WTC11 (cell line): ENCODE results near the gene C9orf153.

ENCODE experiments used
- CTCF ChIP-seq: fragments of 200-600 bp; IDR thresholded peaks from 2 replicates; pipeline ENCODE4 v1.8.0; 2022; ENCODE audit warnings: antibody characterized with exemption
- FOXJ3 ChIP-seq: sonication (generic); formaldehyde crosslinking; IDR thresholded peaks from 2 replicates; pipeline ENCODE4 v1.9.0; 2021; ENCODE audit warnings: missing genetic modification reagents, mild to moderate bottlenecking, borderline replicate concordance
- MXD4 ChIP-seq: fragments of 250-450 bp; sonication (Bioruptor Pico); IDR thresholded peaks from 2 replicates; pipeline ENCODE4 v1.8.0; 2021; ENCODE audit warnings: mild to moderate bottlenecking, moderate library complexity, borderline replicate concordance
- TP53 ChIP-seq: sonication (generic); formaldehyde crosslinking; IDR thresholded peaks from 2 replicates; pipeline ENCODE4 v1.8.1; 2023; ENCODE audit warnings: mild to moderate bottlenecking, missing genetic modification reagents
- USF2 ChIP-seq: sonication (generic); formaldehyde crosslinking; IDR thresholded peaks from 2 replicates; pipeline ENCODE4 v1.8.1; 2023; ENCODE audit warnings: mild to moderate bottlenecking, missing genetic modification reagents, moderate library complexity
- ZBTB21 ChIP-seq: sonication (generic); formaldehyde crosslinking; IDR thresholded peaks from 2 replicates; pipeline ENCODE4 v1.8.1; 2023; ENCODE audit warnings: mild to moderate bottlenecking, missing genetic modification reagents, borderline replicate concordance
- ZNF232 ChIP-seq: sonication (generic); formaldehyde crosslinking; IDR thresholded peaks from 2 replicates; pipeline ENCODE4 v1.8.0; 2022; ENCODE audit warnings: mild to moderate bottlenecking, missing genetic modification reagents
- ZNF263 ChIP-seq: sonication (generic); formaldehyde crosslinking; IDR thresholded peaks from 2 replicates; pipeline ENCODE4 v1.8.1; 2022; ENCODE audit warnings: low read depth, mild to moderate bottlenecking, moderate library complexity, missing genetic modification reagents
- ZNF416 ChIP-seq: fragments of 250-450 bp; sonication (Bioruptor Pico); IDR thresholded peaks from 2 replicates; pipeline ENCODE4 v1.9.0; 2021; ENCODE audit warnings: mild to moderate bottlenecking, inconsistent platforms
- ZNF423 ChIP-seq: fragments of 250-450 bp; sonication (Bioruptor Pico); IDR thresholded peaks from 2 replicates; pipeline ENCODE4 v2.1.2; 2022; ENCODE audit warnings: mild to moderate bottlenecking, moderate library complexity
- TF ChIP-seq, protein P1 (sequence below): sonication (generic); formaldehyde crosslinking; IDR thresholded peaks from 2 replicates; pipeline ENCODE4 v1.8.1; 2023; ENCODE audit warnings: mild to moderate bottlenecking, missing genetic modification reagents, moderate library complexity
- TF ChIP-seq, protein P2 (sequence below): sonication (generic); formaldehyde crosslinking; IDR thresholded peaks from 2 replicates; pipeline ENCODE4 v1.8.0; 2023; ENCODE audit warnings: missing genetic modification reagents

- TF ChIP-seq CTCF (no peak), ZNF423 (CRISPR knock-in tag) (no peak), MXD4 (CRISPR knock-in tag) (no peak), ZNF232 (CRISPR knock-in tag) (no peak), TP53 (CRISPR knock-in tag) (no peak), ZBTB21 (CRISPR knock-in tag) (no peak), FOXJ3 (CRISPR knock-in tag) (no peak), USF2 (CRISPR knock-in tag) (no peak), ZNF416 (CRISPR knock-in tag) (no peak), ZNF263 (CRISPR knock-in tag) (no peak)
- TF ChIP-seq, protein P1, sequence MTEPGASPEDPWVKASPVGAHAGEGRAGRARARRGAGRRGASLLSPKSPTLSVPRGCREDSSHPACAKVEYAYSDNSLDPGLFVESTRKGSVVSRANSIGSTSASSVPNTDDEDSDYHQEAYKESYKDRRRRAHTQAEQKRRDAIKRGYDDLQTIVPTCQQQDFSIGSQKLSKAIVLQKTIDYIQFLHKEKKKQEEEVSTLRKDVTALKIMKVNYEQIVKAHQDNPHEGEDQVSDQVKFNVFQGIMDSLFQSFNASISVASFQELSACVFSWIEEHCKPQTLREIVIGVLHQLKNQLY (CRISPR knock-in tag) = no peak
- TF ChIP-seq, protein P2, sequence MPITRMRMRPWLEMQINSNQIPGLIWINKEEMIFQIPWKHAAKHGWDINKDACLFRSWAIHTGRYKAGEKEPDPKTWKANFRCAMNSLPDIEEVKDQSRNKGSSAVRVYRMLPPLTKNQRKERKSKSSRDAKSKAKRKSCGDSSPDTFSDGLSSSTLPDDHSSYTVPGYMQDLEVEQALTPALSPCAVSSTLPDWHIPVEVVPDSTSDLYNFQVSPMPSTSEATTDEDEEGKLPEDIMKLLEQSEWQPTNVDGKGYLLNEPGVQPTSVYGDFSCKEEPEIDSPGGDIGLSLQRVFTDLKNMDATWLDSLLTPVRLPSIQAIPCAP (CRISPR knock-in tag) = no peak
Observed at GRCh38 chr9:86177995-86178394, 81.5 kb downstream of the C9orf153 start.
